HG02973 (cell line): ENCODE results near the gene PPM1G.
"Not testable (repeated sequence)": the region's sequence is repeated elsewhere in the genome, so short reads cannot be mapped to it uniquely, and the experiment has no call there.

Source experiments
- ATAC-seq: cut with Tn5 transposase; IDR thresholded peaks from one replicate; pipeline ENCODE4 v1.9.1; 2021; ENCODE audit warnings: moderate library complexity; ENCODE audit not compliant: unreplicated experiment

The PPM1G gene, protein sequence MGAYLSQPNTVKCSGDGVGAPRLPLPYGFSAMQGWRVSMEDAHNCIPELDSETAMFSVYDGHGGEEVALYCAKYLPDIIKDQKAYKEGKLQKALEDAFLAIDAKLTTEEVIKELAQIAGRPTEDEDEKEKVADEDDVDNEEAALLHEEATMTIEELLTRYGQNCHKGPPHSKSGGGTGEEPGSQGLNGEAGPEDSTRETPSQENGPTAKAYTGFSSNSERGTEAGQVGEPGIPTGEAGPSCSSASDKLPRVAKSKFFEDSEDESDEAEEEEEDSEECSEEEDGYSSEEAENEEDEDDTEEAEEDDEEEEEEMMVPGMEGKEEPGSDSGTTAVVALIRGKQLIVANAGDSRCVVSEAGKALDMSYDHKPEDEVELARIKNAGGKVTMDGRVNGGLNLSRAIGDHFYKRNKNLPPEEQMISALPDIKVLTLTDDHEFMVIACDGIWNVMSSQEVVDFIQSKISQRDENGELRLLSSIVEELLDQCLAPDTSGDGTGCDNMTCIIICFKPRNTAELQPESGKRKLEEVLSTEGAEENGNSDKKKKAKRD

DNA sequence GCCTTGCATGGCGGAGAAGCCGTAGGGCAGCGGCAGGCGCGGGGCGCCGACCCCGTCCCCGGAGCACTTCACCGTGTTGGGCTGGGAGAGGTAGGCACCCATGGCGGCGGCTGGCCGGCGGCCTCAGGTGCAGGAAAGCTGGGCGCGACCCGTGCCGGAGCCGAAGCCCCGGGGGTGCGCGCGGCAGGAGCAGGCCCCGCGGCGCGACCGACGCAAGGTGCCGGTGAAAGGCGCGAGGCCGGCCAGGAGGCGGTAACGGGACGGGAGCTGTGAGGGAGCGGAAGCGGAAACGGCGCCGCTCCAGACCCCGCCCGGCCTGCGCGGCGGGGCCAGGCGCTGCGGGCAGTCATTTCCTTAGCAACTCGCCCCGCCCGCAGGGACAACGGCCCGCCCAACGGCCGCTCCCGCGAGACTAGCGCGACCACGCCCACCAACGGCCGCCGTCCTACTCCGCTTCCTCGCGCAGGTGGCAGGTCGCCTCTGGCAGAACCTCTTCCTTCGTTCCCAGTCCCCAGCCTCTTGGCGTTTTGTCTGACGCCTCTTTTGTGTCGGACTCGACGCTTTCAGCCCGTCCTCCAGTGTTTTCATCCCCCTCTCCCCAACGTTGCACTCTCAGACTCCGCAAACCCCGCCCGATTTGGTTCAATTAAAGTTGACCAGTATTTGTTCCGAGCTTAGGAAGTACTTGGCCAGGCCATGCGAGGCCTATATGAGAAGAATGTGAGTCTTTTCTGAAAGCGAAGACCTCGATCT is at the start of gene PPM1G:
Gene PPM1G (minus strand): TSS at position 271 of the 753 bp plus-strand sequence. CDS start 169 bp downstream, at position 102.
- peak; percentile 91 for ATAC-seq

DNA sequence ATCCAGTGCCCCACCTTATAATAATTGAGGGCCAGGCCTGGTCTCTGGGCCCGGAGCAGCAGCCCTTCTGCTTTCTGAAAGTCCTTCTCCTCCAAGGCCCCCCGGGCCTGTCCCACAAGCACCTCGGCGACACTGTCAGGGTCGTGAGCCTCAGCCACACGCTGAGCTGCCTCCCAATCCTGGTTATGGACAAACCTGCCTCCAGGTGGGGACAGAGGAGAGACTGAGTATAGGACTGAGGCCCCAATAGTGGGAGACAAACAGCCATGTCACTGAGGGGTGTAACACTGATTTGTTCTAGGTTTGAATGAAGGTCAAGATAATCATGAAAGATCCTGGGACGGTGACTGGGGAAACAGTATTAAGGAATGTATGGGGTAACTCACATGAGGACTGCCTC is 44.6 kb upstream of the PPM1G start:
- no peak for ATAC-seq

DNA sequence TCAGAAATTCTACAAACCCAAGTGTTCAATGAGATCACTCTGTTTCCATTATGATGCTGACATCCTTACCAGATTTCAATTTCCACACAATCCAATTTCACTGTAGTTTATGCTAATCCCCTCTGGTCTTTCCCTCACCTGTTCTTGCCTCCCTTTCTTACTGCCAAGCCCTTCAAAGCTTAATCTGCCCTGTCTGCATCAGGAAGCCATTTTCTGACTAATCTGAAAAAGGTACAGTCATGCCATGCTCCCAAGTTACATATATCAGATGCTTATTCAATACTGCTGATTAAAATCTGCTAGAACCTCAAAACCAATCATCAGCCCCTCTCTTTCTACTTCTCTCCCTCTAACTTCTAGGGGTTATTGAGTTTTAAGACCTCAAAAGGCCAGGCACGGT is 41.7 kb upstream of the PPM1G start:
- no peak for ATAC-seq

DNA sequence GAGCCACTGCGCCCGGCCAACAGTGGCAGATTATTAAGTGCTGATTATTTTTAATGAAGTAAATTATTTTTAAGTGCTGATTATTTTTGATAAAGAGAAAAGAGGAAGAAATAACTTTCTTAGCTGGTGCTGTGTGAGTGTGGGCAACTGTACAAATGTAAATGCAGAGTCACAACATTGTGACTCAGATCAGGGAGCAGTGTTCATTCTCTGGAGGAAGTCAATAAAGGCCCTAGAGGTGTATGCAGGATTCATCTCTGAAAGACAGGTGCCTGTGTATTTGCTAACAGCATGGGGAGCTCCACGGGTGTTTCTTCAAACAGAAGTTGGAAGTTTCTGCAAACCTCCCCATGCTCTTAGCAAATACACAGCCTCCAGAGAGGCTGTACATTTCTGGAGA is 39.0 kb upstream of the PPM1G start:
- ATAC-seq: no peak

DNA sequence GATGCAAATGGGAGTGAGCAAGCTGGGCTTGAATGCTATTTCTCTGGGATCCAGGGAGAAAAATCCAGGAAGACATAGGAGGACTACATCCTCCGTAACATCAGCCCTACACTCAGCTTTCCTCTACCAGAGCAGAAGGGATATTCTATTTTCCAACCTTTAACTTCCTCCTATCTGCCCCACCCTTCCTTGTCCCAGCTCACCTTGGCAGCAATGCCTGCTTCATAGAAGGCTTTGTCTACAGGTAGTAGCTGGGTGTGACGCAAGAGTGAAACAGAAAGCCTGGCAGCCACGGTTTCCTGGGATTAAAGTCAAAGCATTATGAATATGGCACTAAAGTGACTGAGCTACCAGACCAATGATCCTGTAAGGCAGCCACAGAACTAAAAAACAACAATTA is 36.7 kb upstream of the PPM1G start:
- ATAC-seq: no peak

DNA sequence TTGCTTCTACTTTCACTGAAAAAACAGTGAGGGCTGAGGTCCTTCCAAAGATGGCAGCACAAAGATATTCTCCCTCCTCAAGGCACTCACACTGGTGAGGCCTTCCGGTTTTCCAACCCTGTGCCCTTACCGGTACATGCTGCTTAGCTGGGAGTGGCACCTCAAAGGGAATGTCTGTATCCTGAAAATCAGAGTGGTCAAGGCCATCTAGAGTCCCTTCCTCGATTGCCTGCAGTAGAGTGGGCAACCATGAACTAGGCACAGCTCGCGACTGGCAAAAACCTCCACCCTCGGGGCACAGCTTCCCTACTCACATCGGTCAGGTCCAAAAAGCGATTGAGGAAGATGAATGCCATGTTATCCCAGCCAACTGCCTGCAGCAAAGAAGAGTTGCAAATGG is 36.2 kb upstream of the PPM1G start:
- ATAC-seq: no peak

DNA sequence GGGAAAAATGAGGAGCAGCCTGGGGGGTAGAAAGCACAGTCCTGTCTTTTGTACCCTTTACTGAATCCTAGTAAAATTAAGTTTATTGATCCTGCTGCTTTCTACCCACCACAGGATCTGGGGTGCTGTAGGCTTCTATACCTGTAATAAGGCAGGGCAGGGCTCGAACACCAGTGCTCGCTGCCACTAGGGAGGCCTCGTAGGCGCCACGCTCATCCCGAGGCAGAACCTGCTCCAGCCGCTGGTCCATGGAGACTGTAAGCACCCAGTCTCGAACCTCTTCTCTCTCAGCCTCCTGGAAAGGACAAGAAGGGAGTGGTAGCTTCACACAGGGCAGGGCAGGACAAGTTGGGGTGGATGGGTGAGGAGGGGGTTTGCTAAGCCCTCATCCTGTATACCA is 35.8 kb upstream of the PPM1G start:
- ATAC-seq: no peak

DNA sequence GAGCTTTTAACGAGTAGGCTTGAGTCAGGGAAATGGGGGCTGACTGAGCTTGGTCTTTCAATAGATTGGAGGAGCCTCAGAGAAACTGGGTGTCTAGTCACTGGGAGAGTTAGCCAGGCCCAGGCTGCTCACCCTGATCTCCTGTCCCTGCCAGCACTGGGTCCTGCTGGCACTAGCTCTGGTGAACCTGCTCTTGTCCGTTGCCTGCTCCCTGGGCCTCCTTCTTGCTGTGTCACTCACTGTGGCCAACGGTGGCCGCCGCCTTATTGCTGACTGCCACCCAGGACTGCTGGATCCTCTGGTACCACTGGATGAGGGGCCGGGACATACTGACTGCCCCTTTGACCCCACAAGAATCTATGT is 33.5 kb upstream of the PPM1G start:
- no peak for ATAC-seq

DNA sequence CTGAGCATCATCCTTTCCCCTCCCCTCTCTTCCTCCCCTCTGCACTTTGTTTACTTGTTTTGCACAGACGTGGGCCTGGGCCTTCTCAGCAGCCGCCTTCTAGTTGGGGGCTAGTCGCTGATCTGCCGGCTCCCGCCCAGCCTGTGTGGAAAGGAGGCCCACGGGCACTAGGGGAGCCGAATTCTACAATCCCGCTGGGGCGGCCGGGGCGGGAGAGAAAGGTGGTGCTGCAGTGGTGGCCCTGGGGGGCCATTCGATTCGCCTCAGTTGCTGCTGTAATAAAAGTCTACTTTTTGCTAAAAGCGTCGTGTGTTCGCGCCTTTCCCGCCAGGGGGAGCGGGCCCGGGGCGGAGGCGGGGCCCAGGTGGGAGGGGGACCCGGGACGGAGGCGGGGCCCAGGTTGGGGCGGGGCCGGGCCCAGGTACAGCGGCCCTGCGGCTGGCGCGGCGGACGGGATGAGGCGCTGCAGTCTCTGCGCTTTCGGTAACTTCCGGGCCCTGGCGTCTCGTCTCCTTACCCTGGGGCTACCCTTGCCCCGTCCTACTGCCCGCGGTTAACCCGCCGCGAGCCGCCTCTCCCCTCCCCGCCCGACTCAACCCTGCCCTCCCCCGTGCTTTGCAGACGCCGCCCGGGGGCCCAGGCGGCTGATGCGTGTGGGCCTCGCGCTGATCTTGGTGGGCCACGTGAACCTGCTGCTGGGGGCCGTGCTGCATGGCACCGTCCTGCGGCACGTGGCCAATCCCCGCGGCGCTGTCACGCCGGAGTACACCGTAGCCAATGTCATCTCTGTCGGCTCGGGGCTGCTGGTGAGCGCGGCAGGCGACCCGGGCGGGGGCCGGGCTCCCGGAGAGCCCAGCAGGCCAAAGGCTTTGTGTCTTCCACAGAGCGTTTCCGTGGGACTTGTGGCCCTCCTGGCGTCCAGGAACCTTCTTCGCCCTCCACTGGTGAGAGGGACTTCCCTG is 32.8 kb upstream of the PPM1G start, which contains the start of gene KRTCAP3:
Gene KRTCAP3 (plus strand): TSS at position 424 of the 962 bp plus-strand sequence. CDS start 32 bp downstream, at position 456.
- ATAC-seq: no peak

DNA sequence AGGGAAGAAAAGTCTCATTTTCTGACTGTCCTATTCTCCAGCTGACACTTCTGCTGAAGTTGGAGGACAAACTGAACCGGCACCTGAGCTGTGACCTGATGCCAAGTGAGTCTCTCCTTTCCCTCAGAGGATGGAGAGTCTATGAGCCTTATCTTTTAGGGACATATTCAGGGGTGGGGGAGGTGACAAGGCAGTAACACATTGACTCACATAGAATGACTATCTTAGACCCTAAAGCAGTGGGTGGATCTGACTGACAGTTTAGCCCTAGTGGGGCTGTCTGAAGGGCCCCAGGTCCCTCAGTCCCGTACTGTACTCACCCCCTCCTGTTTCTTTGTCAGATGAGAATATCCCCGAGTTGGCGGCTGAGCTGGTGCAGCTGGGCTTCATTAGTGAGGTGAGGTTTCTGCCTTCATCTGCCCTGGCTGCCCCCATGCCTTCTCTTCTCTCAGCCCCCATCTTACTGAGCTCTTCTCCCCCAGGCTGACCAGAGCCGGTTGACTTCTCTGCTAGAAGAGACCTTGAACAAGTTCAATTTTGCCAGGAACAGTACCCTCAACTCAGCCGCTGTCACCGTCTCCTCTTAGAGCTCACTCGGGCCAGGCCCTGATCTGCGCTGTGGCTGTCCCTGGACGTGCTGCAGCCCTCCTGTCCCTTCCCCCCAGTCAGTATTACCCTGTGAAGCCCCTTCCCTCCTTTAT is 32.0 kb upstream of the PPM1G start:
- no peak for ATAC-seq

DNA sequence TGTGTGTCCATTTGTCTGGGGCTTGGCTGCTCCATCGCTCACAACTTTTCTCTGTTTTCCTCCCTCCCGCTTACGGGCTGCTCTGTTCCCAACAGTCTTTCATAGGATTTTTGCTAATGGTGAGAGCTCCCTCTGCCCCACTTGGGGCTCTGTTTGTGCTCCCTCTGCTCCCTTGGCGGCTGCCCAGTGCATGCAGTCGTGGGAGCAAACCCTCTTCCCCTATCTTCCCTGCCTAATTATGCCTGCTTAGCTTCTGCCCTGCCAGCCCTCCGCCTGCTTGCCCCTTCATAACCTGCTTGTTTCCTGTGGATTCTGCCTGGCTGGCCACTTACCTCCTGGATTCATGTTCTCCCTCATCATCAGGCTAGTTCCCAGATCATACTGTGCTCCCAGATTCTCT is 26.2 kb upstream of the PPM1G start:
- ATAC-seq: no peak

DNA sequence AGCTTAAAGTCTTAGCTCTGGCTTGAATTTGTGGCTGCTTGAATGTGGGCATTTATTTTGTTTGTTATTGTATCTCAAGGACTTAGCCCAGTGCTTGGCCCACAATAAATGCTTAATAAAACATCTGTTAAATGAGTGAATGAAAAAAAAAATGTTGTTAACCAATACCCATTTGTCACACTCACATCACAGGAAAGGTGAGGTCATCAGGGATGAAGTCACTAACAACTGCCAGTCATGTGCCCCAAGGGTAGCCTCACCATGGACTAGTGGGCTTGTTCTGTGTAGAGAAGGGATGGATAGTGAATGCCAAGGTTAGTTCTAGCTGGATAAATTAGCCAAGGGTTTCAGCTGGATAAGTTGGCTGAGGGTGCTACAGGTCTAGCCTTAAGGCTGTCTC is 22.0 kb upstream of the PPM1G start:
- ATAC-seq: no peak

DNA sequence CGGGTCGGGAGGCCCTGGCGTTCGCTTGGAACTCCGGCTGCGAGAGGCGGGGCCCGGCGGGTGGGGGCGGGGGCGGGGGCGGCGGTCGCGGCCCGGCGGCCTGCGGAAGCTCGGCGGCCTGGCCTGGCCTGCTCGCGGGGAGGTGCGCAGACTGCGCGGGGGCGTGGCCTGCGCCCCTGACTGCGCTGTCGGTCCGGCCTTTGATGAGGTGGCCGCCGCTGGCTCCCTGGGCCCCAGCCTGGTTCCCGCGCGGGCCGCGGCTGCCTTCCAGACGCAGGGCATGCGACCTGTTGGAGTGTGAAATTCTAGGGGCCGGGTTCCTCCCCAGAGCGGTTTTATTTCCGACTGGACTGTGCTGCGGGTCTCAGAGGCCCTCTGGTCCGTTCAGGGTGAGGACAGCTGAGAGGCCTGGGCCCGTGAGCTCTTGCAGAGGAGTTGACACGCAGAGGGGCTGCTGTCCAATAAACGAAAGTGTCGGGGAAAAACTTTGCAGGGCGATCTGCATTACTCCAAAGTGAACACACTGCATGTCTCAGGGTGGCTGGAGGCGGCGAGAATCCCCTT is 19.7 kb upstream of the PPM1G start:
- ATAC-seq: peak; percentile 58

DNA sequence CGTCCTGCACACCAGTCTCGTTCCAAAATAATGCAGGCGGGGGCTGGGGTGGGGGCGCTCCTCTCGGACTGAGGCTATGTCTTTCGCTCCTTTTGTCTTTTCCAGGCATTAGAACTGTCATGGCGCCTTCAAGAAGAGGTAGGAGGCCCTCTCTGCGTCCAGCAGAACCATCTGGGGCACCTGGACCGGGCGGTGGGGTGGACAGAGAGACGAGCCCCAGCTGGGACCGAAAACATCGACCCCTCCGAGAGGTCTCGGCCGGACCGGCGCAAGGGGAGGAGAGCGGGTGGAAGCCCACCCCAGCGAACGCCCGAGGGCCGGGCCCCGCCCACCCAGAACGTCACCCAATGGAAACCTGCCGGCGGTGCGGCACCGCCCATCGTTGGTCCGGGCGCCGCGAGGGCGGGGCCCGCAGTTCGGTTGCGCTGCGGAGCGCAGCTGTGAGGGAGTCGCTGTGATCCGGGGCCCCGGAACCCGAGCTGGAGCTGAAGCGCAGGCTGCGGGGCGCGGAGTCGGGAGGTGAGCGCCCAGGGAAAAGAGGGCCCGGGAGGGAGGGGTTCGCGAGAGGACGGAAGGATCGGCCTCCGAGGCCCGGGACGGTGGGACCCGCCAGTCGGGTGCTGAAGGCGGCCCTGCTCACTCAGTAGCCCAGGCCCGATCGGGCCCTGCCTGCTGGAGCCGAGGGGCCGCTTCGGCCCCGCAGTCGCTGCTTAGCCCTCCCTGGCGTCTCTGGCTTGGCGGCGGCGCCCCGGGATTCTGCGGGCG is 19.0 kb upstream of the PPM1G start, which contains the start of gene NRBP1:
Gene NRBP1 (plus strand): TSS at position 419 of the 765 bp plus-strand sequence. CDS start 4,643 bp downstream, outside the sequence.
- ATAC-seq: peak; percentile 91

DNA sequence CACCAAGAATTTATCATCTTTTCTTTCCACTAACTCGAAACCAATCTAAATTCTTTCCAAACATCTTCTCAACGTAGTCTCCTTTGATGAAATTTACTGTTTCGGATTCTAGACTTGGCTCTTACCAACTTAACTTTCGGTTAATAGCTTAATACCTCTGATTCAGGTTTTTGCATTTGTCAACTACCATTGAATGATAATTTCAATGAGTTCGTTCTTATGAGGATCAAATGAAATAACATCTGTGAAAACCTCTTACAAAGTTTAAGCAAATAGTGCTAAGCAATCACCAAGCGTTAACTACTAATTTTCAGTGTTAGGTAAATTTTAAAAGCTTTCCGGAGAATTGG is 18.4 kb upstream of the PPM1G start:
- no peak for ATAC-seq

DNA sequence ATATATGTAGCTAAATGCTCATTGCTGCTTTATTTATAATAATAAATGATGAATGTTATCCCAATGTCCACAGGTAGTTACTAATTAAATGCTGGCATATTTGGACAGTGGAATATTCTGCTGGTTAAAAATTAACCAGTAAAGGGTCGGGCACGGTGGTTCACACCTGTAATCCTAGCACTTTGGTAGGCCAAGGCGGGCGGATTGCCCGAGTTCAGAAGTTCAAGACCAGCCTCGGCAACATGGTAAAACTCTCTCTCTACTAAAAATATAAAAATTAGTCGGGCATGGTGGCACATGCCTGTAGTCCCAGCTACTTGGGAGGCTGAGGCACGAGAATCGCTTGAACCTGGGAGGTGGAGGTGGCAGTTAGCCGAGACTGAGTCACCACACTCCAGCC is 15.6 kb upstream of the PPM1G start:
- not testable (repeated sequence) for ATAC-seq

DNA sequence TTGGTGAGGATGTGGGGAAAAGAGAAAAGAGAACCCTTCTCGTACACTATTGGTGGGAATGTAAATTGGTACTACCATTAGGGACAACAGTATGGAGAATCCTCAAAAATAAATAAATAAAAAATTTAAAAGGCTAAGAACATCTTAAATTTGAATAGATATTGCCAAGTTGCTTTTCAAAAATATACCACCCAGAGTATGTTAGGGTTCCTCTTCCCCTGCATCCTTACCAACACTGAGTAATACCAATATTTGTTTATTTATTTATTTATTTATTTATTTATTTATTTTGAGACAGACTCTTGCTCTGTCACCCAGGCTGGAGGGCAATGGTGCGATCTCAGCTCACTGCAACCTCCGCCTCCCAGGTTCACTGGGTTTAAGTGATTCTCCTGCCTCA is 13.6 kb upstream of the PPM1G start:
- no peak for ATAC-seq

DNA sequence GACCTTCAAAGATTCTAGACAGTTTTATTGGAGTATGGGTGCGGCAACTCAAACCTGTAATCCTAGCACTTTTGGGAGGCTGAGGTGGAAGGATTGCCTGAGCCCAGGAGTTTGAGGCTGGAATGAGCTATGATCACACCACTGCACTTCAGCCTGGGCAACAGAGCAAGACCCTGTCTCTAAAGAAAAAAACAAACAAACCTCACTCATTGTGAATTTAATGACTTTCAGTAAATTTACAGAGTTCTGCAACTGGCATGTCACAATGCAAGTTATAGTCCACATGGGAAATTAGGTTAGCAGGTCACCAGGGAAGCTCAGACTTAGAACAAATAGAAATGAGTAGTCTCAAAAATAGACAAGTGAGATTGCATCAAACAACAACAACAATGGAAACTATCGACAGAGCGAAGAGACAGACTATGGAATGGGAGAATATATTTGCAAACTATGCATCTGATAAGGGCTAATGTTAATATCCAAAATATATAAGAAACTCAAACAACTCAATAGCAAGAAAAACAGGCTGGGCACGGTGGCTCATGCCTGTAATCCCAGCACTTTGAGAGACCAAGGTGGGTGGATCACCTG is 12.4 kb upstream of the PPM1G start:
- no peak for ATAC-seq

DNA sequence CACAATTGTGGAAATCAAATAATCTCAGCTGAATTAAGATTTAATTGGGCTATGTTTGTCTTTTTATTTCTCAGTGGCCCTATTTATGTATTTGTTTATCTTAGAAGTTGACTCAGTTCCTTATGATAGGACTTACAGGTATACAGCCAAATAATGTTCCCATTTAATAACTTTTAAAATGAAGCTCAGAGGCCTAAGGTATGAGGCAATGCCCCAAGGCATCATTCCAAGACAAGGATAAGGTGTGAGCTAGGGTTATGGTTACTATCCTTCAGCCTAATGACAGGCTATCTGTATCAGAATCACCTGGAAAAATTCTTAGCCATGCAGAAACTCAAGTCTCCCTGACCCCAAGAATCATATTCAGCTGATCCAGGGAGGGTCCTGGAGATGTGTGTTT is 11.6 kb upstream of the PPM1G start:
- no peak for ATAC-seq
